H1 (cell line): ENCODE results near the gene CNNM2.

Experiments
- BRCA1 ChIP-seq: IDR thresholded peaks from 2 replicates; pipeline ENCODE4 v1.6.1; 2012; ENCODE audit warnings: low read depth, low read length, improper control_type of control experiment
- CBX5 ChIP-seq: fragments of 300-800, 300-1000 bp; sonication (generic); IDR thresholded peaks from 2 replicates; pipeline ENCODE4 v1.7.1; 2016; ENCODE audit warnings: antibody characterized with exemption, low read length, low read depth
- CEBPB ChIP-seq: IDR thresholded peaks from 2 replicates; pipeline ENCODE4 v1.6.1; 2012; ENCODE audit warnings: low read depth, low read length
- EGR1 ChIP-seq: IDR thresholded peaks from 2 replicates; pipeline ENCODE4 v1.6.1; 2011; ENCODE audit warnings: low read depth, low read length, borderline replicate concordance
- EP300 ChIP-seq, 2 experiments: IDR thresholded peaks; 1 replicate in 1 of 2; 2 replicates in 1 of 2; pipeline ENCODE4 v1.6.1; 2011 to 2012; ENCODE audit warnings: low read depth in 2 of 2, low read length in 2 of 2, mild to moderate bottlenecking in 2 of 2, borderline replicate concordance in 1 of 2, inconsistent platforms in 1 of 2, moderate library complexity in 1 of 2
- FOSL1 ChIP-seq: IDR thresholded peaks from 2 replicates; pipeline ENCODE4 v1.6.1; 2011; ENCODE audit warnings: mild to moderate bottlenecking, low read depth, low read length, moderate library complexity; ENCODE audit not compliant: insufficient read depth
- GABPA ChIP-seq: IDR thresholded peaks from 2 replicates; pipeline ENCODE4 v1.6.1; 2011; ENCODE audit warnings: mild to moderate bottlenecking, low read length, moderate library complexity, borderline replicate concordance; ENCODE audit not compliant: insufficient read depth
- KDM1A ChIP-seq: fragments of 200-600, 300-600 bp; sonication (generic); IDR thresholded peaks from 2 replicates; pipeline ENCODE4 v1.7.1; 2016; ENCODE audit warnings: mild to moderate bottlenecking, low read length, borderline replicate concordance
- KDM5A ChIP-seq: fragments of 200-600 bp; IDR thresholded peaks from 2 replicates; pipeline ENCODE4 v1.7.1; 2012; ENCODE audit warnings: mild to moderate bottlenecking, low read length, inconsistent platforms, mixed read lengths
- POLR2A ChIP-seq, 2 experiments: IDR thresholded peaks; 1 replicate in 1 of 2; 2 replicates in 1 of 2; pipeline ENCODE4 v1.6.1; 2011; ENCODE audit warnings: low read depth in 2 of 2, low read length in 2 of 2, mild to moderate bottlenecking in 2 of 2; ENCODE audit errors: control extremely low read depth in 1 of 2
- RFX5 ChIP-seq: IDR thresholded peaks from 2 replicates; pipeline ENCODE4 v1.6.1; 2011; ENCODE audit warnings: low read depth, low read length, improper control_type of control experiment, borderline replicate concordance
- TF ChIP-seq, protein P1 (sequence below), 3 experiments: IDR thresholded peaks; 1 replicate in 2 of 3; 2 replicates in 1 of 3; pipeline versions ENCODE4 v1.5.1 to v1.6.1; 2011; ENCODE audit warnings: low read length in 3 of 3, mild to moderate bottlenecking in 3 of 3, inconsistent platforms in 2 of 3, low read depth in 1 of 3, moderate library complexity in 1 of 3; ENCODE audit not compliant: insufficient read depth in 1 of 3; ENCODE audit errors: control extremely low read depth in 1 of 3

DNA sequence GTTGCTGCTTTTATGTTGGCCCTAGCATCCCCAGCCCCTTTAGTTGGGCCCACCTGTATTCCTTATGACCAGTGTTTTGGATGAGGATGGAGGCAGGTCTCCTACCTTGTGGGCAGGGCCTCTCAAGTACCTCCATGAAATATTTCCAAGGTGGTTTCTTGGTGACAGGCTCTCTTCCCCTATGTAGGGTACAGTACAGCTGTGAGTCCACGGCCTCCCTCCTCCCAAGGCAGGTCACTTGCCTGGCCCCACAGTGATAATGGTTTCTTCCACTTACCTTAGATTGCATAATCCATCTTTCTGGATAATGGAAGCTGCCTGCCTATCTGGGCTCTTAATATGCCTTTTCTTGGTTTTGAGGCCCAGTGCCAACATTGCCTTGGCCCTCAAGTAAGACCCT is 164.6 kb downstream of the CNNM2 start:
- no peak for TF ChIP-seq POLR2A (IDR thresholded peaks at IDR 0.05; ENCODE audit: control extremely low read depth in 1 of 2, low read depth in 2 of 2, low read length in 2 of 2)
- TF ChIP-seq, protein P1, sequence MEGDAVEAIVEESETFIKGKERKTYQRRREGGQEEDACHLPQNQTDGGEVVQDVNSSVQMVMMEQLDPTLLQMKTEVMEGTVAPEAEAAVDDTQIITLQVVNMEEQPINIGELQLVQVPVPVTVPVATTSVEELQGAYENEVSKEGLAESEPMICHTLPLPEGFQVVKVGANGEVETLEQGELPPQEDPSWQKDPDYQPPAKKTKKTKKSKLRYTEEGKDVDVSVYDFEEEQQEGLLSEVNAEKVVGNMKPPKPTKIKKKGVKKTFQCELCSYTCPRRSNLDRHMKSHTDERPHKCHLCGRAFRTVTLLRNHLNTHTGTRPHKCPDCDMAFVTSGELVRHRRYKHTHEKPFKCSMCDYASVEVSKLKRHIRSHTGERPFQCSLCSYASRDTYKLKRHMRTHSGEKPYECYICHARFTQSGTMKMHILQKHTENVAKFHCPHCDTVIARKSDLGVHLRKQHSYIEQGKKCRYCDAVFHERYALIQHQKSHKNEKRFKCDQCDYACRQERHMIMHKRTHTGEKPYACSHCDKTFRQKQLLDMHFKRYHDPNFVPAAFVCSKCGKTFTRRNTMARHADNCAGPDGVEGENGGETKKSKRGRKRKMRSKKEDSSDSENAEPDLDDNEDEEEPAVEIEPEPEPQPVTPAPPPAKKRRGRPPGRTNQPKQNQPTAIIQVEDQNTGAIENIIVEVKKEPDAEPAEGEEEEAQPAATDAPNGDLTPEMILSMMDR (IDR thresholded peaks at IDR 0.05; ENCODE audit: control extremely low read depth in 1 of 3, insufficient read depth in 1 of 3, low read depth in 1 of 3, low read length in 3 of 3) = no peak
- TF ChIP-seq EGR1 = no peak
- TF ChIP-seq KDM1A = no peak
- no peak for TF ChIP-seq KDM5A
- TF ChIP-seq FOSL1 = no peak
- TF ChIP-seq CEBPB = no peak
- no peak for TF ChIP-seq BRCA1
- no peak for TF ChIP-seq CBX5
- TF ChIP-seq GABPA = no peak
- no peak for TF ChIP-seq EP300 (IDR thresholded peaks at IDR 0.05; ENCODE audit: borderline replicate concordance in 1 of 2, low read depth in 2 of 2, low read length in 2 of 2)
- no peak for TF ChIP-seq RFX5
